K562 (cell line): Measurements from ENCODE around the gene NT5DC1. TPM values are rescaled to one million over a fixed set of nuclear protein-coding genes. Genes with fewer than 3 reads are reported as not detected.

Experiments
- CHD1 ChIP-seq: fragments of 200-600 bp; sonication (generic); IDR thresholded peaks from one replicate; pipeline ENCODE4 v1.6.1; 2012; ENCODE audit warnings: mild to moderate bottlenecking, moderate library complexity, low read length, inconsistent platforms
- GTF2F1 ChIP-seq: IDR thresholded peaks from 2 replicates; pipeline ENCODE4 v1.6.1; 2011; ENCODE audit warnings: low read depth, low read length, improper control_type of control experiment
- NRF1 ChIP-seq, 2 experiments: fragments of 450-650 bp; IDR thresholded peaks in 1 of 2; conservative IDR thresholded peaks in 1 of 2; 2 replicates each; pipeline ENCODE4 v1.6.1; 2014; ENCODE audit warnings: mild to moderate bottlenecking in 2 of 2
- REST ChIP-seq, 2 experiments: fragments of 450-650 bp; formaldehyde crosslinking in 1 of 2; IDR thresholded peaks; 2 replicates each; pipeline versions ENCODE4 v1.4.0 to v1.6.1; 2014 to 2020; ENCODE audit warnings: mild to moderate bottlenecking in 2 of 2, borderline replicate concordance in 1 of 2, low read depth in 1 of 2
- TFAP4 ChIP-seq: sonication (generic); formaldehyde crosslinking; IDR thresholded peaks from 2 replicates; pipeline ENCODE4 v1.8.0; 2022; ENCODE audit warnings: missing genetic modification reagents, mild to moderate bottlenecking, moderate library complexity, borderline replicate concordance
- YY1 ChIP-seq, 3 experiments: IDR thresholded peaks; 2 replicates each; pipeline ENCODE4 v1.6.1; 2011; ENCODE audit warnings: low read length in 2 of 3, mild to moderate bottlenecking in 2 of 3, moderate library complexity in 2 of 3, borderline replicate concordance in 1 of 3, control low read depth in 1 of 3, low read depth in 1 of 3; ENCODE audit not compliant: insufficient read depth in 3 of 3, insufficient replicate concordance in 2 of 3, control insufficient read depth in 1 of 3, insufficient read length in 1 of 3; ENCODE audit errors: extremely low read depth in 1 of 3
- polyA plus RNA-seq, 8 experiments: library from polyadenylated mRNA; depleted of rRNA in 4 of 8; stranded (reverse) in 5 of 8; unstranded in 3 of 8; fragments of >200 nt; fragmentation: Nextera tagmentation in 2 of 8; fragmentation: Illumina TruSeq in 1 of 8; extraction: Ambion mirVana in 2 of 8; extraction: Trizol in 1 of 8; gene quantifications; 2 replicates each; pipeline versions ENCODE4 v1.2.1 to v1.2.3, GENCODE V29; 2011 to 2014; ENCODE audit warnings: inconsistent platforms in 1 of 8, missing spikeins in 1 of 8
- total RNA-seq, 7 experiments: library from RNA; depleted of rRNA in 6 of 7; stranded (reverse); fragments of >200 nt in 6 of 7; fragmentation: Illumina TruSeq in 2 of 7; extraction: Trizol in 2 of 7; gene quantifications; 2 replicates each; pipeline versions ENCODE4 v1.2.1 to v1.2.3, GENCODE V29; 2011 to 2021; ENCODE audit warnings: low replicate concordance in 1 of 7

NT5DC1 gene
- total and polyA plus RNA-seq, 9 of the 15 experiments (the other 6 are each of a cell fraction or from before 2014, with no cell fraction given), result 4.9 to 28.5 (median 16.3) TPM

GRCh38 chr6:116278854-116279231 lies 178.2 kb downstream of the NT5DC1 start (continued):
- TF ChIP-seq YY1 (IDR thresholded peaks at IDR 0.05; ENCODE audit: borderline replicate concordance in 1 of 3, control insufficient read depth in 1 of 3, extremely low read depth in 1 of 3, insufficient read depth in 3 of 3, insufficient read length in 1 of 3, insufficient replicate concordance in 2 of 3, low read depth in 1 of 3, low read length in 2 of 3) (peak in 1 of 3 experiments; percentile 15), NRF1 (conservative IDR thresholded peaks at IDR 0.05 in 1 of 2, IDR thresholded peaks at IDR 0.05 in 1 of 2) (peak in 1 of 2 experiments; percentile 17; a peak in 1 of 4 replicates), REST (IDR thresholded peaks at IDR 0.05; ENCODE audit: borderline replicate concordance) (peak; percentile 27; the same call in 1 of the 2 replicates), REST (CRISPR knock-in tag; IDR thresholded peaks at IDR 0.05; ENCODE audit: low read depth) (no peak), CHD1 (peak; percentile 58), TFAP4 (peak; percentile 70; the same call in 1 of the 2 replicates), GTF2F1 (no peak)
